IPS-18c (cell line): Measurements from ENCODE around the gene UBAP2L.

ENCODE experiments used
- H3K4me3 ChIP-seq: 2 replicates; pipeline ENCODE4 v1.7.0; 2013; ENCODE audit warnings: low read depth, mild to moderate bottlenecking, low read length, moderate library complexity; ENCODE audit not compliant: insufficient read depth
- H3K9me3 ChIP-seq: one replicate; pipeline ENCODE4 v1.6.1; 2013; ENCODE audit warnings: mild to moderate bottlenecking, low read length, moderate library complexity; ENCODE audit not compliant: control insufficient read depth, insufficient read depth

Gene UBAP2L

GRCh38 chr1:154220071-154220969 is at the start of gene UBAP2L:
TSS of gene UBAP2L (plus strand) at chr1:154220955. CDS start at chr1:154225124, 4,169 bp downstream.
- no peaks in the 10 kb centered on the region for H3K9me3 ChIP-seq
- H3K4me3 ChIP-seq, result peak within 1 kb of the TSS; percentile 94

- no peak overlapping the region for H3K4me3 ChIP-seq
- peaks cover 2% of the 10 kb centered on the region for H3K9me3 ChIP-seq
Observed at GRCh38 chr1:154171223-154171583, 49.6 kb upstream of the UBAP2L start.

GRCh38 chr1:154171880-154172279 is 48.9 kb upstream of the UBAP2L start:
- Histone ChIP-seq H3K9me3 (peaks cover 2% of the 10 kb centered on the region), H3K4me3 (no peak overlapping the region)

GRCh38 chr1:154174654-154175053 is 46.1 kb upstream of the UBAP2L start:
- H3K4me3 ChIP-seq, result no peak overlapping the region
- H3K9me3 ChIP-seq, result peaks cover 2% of the 10 kb centered on the region

- H3K9me3 ChIP-seq, result peaks cover 2% of the 10 kb centered on the region
- no peak overlapping the region for H3K4me3 ChIP-seq
Observed at GRCh38 chr1:154176337-154176736, 44.4 kb upstream of the UBAP2L start.

- Histone ChIP-seq H3K9me3 (no peaks in the 10 kb centered on the region), H3K4me3 (no peak overlapping the region)
Observed at GRCh38 chr1:154178013-154178412, 42.7 kb upstream of the UBAP2L start.

GRCh38 chr1:154178911-154179811 is 41.6 kb upstream of the UBAP2L start:
- H3K4me3 ChIP-seq, result no peak overlapping the region
- no peaks in the 10 kb centered on the region for H3K9me3 ChIP-seq

GRCh38 chr1:154179946-154180687 is 40.6 kb upstream of the UBAP2L start:
- no peak overlapping the region; the same call in 1 of the 2 replicates for H3K4me3 ChIP-seq
- no peaks in the 10 kb centered on the region for H3K9me3 ChIP-seq

GRCh38 chr1:154181944-154182343 is 38.8 kb upstream of the UBAP2L start:
- Histone ChIP-seq H3K4me3 (peak overlapping the region; percentile 79), H3K9me3 (no peaks in the 10 kb centered on the region)

GRCh38 chr1:154182344-154183045 is 38.3 kb upstream of the UBAP2L start:
- Histone ChIP-seq H3K9me3 (no peaks in the 10 kb centered on the region), H3K4me3 (peak overlapping the region; percentile 79)

- peak overlapping the region; percentile 79 for H3K4me3 ChIP-seq
- no peaks in the 10 kb centered on the region for H3K9me3 ChIP-seq
Observed at GRCh38 chr1:154183046-154183915, 37.5 kb upstream of the UBAP2L start.

- Histone ChIP-seq H3K4me3 (no peak overlapping the region), H3K9me3 (no peaks in the 10 kb centered on the region)
Observed at GRCh38 chr1:154186177-154186576, 34.6 kb upstream of the UBAP2L start.

GRCh38 chr1:154186852-154187501 is 33.8 kb upstream of the UBAP2L start:
- H3K9me3 ChIP-seq, result no peaks in the 10 kb centered on the region
- no peak overlapping the region; the same call in 1 of the 2 replicates for H3K4me3 ChIP-seq

- no peaks in the 10 kb centered on the region for H3K9me3 ChIP-seq
- no peak overlapping the region for H3K4me3 ChIP-seq
Observed at GRCh38 chr1:154190550-154190949, 30.2 kb upstream of the UBAP2L start.

- Histone ChIP-seq H3K4me3 (no peak within 1 kb of the TSS), H3K9me3 (no peaks in the 10 kb centered on the region)
Observed at GRCh38 chr1:154191990-154192461, 28.7 kb upstream of the UBAP2L start, which contains the start of gene TPM3. TSS of gene TPM3 (minus strand) at chr1:154192100. CDS start at chr1:154192018, 82 bp downstream.
